Keratinocyte (primary cell): Measurements from ENCODE around the gene MYO1E. TPM values are rescaled to one million over a fixed set of nuclear protein-coding genes. Genes with fewer than 3 reads are reported as not detected.
"Not testable (repeated sequence)": the region's sequence is repeated elsewhere in the genome, so short reads cannot be mapped to it uniquely, and the experiment has no call there.

Experiments used
- DNase-seq: peaks from one replicate; pipeline ENCODE4 v3.0.0-alpha.2; 2011; ENCODE audit warnings: low read depth, missing footprints, low spot score
- FAIRE-seq: peaks from 2 replicates; lab custom pipeline; 2011; peaks lifted over from hg19 to GRCh38; lab: Jason Lieb, UNC
- H2AFZ ChIP-seq: 2 replicates; pipeline ENCODE4 v1.6.0; 2012; ENCODE audit warnings: low read length, control low read depth, inconsistent platforms; ENCODE audit not compliant: control insufficient read depth
- H3K27ac ChIP-seq: 2 replicates; pipeline ENCODE4 v1.5.1; 2011; ENCODE audit warnings: low read length; ENCODE audit not compliant: control insufficient read depth, insufficient read depth
- H3K27me3 ChIP-seq: 3 replicates; pipeline ENCODE4 v1.6.0; 2011; ENCODE audit warnings: low read length; ENCODE audit not compliant: control insufficient read depth, insufficient read depth; ENCODE audit errors: extremely low read depth
- H3K36me3 ChIP-seq, 2 experiments: 2 replicates in 1 of 2; 3 replicates in 1 of 2; pipeline ENCODE4 v1.5.1; 2011; ENCODE audit warnings: low read length in 2 of 2, mild to moderate bottlenecking in 1 of 2; ENCODE audit not compliant: control insufficient read depth in 2 of 2, insufficient read depth in 2 of 2; ENCODE audit errors: extremely low read depth in 1 of 2
- H3K4me1 ChIP-seq: 3 replicates; pipeline ENCODE4 v1.5.1; 2011; ENCODE audit warnings: low read length; ENCODE audit not compliant: control insufficient read depth, insufficient read depth; ENCODE audit errors: extremely low read depth
- H3K4me2 ChIP-seq: 3 replicates; pipeline ENCODE4 v1.6.0; 2011; ENCODE audit warnings: low read depth, low read length; ENCODE audit not compliant: control insufficient read depth, insufficient read depth; ENCODE audit errors: extremely low read depth
- H3K4me3 ChIP-seq, 3 experiments: fragments of 200-600 bp in 1 of 3; sonication (generic) in 1 of 3; 2 replicates in 2 of 3; 3 replicates in 1 of 3; pipeline ENCODE4 v1.5.1; 2011 to 2016; ENCODE audit warnings: low read length in 3 of 3, mild to moderate bottlenecking in 3 of 3, control low read depth in 2 of 3, inconsistent platforms in 1 of 3, low read depth in 1 of 3, mixed read lengths in 1 of 3, mixed run types in 1 of 3, moderate library complexity in 1 of 3; ENCODE audit not compliant: control insufficient read depth in 2 of 3, insufficient read depth in 2 of 3; ENCODE audit errors: extremely low read depth in 1 of 3
- H3K79me2 ChIP-seq: 2 replicates; pipeline ENCODE4 v1.6.0; 2012; ENCODE audit warnings: low read length; ENCODE audit not compliant: control insufficient read depth, insufficient read depth
- H3K9ac ChIP-seq: 3 replicates; pipeline ENCODE4 v1.6.0; 2011; ENCODE audit warnings: low read length; ENCODE audit not compliant: control insufficient read depth, insufficient read depth; ENCODE audit errors: extremely low read depth
- H3K9me1 ChIP-seq: 3 replicates; pipeline ENCODE4 v1.6.0; 2011; ENCODE audit warnings: low read length; ENCODE audit not compliant: control insufficient read depth, insufficient read depth; ENCODE audit errors: extremely low read depth
- H3K9me3 ChIP-seq: 2 replicates; pipeline ENCODE4 v1.5.1; 2012; ENCODE audit warnings: low read depth, low read length; ENCODE audit not compliant: control insufficient read depth
- H4K20me1 ChIP-seq: 3 replicates; pipeline ENCODE4 v1.6.0; 2011; ENCODE audit warnings: low read length; ENCODE audit not compliant: control insufficient read depth, insufficient read depth; ENCODE audit errors: extremely low read depth
- EZH2 ChIP-seq: IDR thresholded peaks from one replicate; pipeline ENCODE4 v1.6.1; 2012; ENCODE audit warnings: inconsistent platforms, mild to moderate bottlenecking, low read length, moderate library complexity
- dilution Hi-C: fragments of 300-500 bp; cut with MboI; formaldehyde crosslinking; loops from one replicate; pipeline ENCODE4 v1.7.0; 2020; ENCODE audit warnings: low sequenced_read_pairs; ENCODE audit not compliant: extremely low pct_ligation_motif_present
- polyA plus RNA-seq, 5 experiments: library from polyadenylated mRNA; depleted of rRNA in 3 of 5; stranded (reverse) in 3 of 5; stranded (forward) in 1 of 5; unstranded in 1 of 5; fragments of >200 nt; gene quantifications; 1 replicate in 1 of 5; 2 replicates in 3 of 5; 3 replicates in 1 of 5; pipeline versions ENCODE4 v1.2.1 to v1.2.3, GENCODE V29; 2011 to 2012; ENCODE audit warnings: missing spikeins in 2 of 5, low read depth in 1 of 5, low replicate concordance in 1 of 5
- TF ChIP-seq, protein P1 (sequence below), 3 experiments: IDR thresholded peaks in 1 of 3; conservative IDR thresholded peaks in 1 of 3; optimal IDR thresholded peaks in 1 of 3; 2 replicates in 2 of 3; 3 replicates in 1 of 3; pipeline versions ENCODE3 to v1.5.1; 2011; ENCODE audit warnings: low read length in 3 of 3, mild to moderate bottlenecking in 3 of 3, moderate library complexity in 2 of 3, control low read depth in 1 of 3, inconsistent platforms in 1 of 3; ENCODE audit not compliant: insufficient read depth in 2 of 3; ENCODE audit errors: extremely low read depth in 1 of 3

MYO1E gene
- polyA plus RNA-seq, 1 donor (not counting 4 experiments of a cell fraction or from before 2014, with no cell fraction given), result 213 TPM

DNA sequence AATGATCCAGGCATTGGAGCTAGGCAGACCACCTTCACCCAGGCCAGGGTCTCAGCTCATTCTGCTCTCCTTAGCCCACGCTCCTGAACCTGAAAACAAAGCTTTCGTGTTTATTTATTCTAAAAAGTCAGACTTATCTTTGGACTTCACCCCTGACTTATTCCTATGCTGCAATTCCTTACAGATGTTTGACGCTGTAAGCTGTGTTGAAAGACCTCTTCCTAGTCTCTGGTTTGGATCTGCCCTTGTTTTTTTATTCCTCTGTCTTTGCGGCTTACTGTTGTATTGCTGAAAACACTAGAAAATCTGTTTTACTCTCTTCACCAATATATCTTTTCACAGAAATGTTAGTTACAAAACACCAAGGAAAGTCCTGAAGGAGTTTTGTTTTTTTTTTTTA is 206.5 kb downstream of the MYO1E start:
- dilution Hi-C loops, result no loop called here
- H3K4me3 ChIP-seq, result peak overlapping the region in 2 of 3 experiments; percentile 15 to 26
- peaks cover 3% of the 10 kb centered on the region for H3K9me1 ChIP-seq
- no peaks in the 10 kb centered on the region for H3K27me3 ChIP-seq
- peak overlapping the region; percentile 71 for H3K4me2 ChIP-seq
- H3K79me2 ChIP-seq, result no peaks in the 10 kb centered on the region
- H3K9me3 ChIP-seq, result no peaks in the 10 kb centered on the region
- peaks cover 15 to 51% of the 10 kb centered on the region in 2 experiments for H3K36me3 ChIP-seq
- peak; percentile 9 for FAIRE-seq
- TF ChIP-seq EZH2, result no peak
- TF ChIP-seq, protein P1, sequence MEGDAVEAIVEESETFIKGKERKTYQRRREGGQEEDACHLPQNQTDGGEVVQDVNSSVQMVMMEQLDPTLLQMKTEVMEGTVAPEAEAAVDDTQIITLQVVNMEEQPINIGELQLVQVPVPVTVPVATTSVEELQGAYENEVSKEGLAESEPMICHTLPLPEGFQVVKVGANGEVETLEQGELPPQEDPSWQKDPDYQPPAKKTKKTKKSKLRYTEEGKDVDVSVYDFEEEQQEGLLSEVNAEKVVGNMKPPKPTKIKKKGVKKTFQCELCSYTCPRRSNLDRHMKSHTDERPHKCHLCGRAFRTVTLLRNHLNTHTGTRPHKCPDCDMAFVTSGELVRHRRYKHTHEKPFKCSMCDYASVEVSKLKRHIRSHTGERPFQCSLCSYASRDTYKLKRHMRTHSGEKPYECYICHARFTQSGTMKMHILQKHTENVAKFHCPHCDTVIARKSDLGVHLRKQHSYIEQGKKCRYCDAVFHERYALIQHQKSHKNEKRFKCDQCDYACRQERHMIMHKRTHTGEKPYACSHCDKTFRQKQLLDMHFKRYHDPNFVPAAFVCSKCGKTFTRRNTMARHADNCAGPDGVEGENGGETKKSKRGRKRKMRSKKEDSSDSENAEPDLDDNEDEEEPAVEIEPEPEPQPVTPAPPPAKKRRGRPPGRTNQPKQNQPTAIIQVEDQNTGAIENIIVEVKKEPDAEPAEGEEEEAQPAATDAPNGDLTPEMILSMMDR (optimal IDR thresholded peaks at IDR 0.05 in 1 of 3, IDR thresholded peaks at IDR 0.05 in 1 of 3, conservative IDR thresholded peaks at IDR 0.05 in 1 of 3; ENCODE audit: extremely low read depth in 1 of 3, insufficient read depth in 2 of 3, low read length in 3 of 3), result no peak
- H3K9ac ChIP-seq, result peak overlapping the region; percentile 45
- H3K27ac ChIP-seq, result peak overlapping the region; percentile 86
- peaks cover 64% of the 10 kb centered on the region for H3K4me1 ChIP-seq
- no peak overlapping the region for H2AFZ ChIP-seq
- DNase-seq, result no peak
- H4K20me1 ChIP-seq, result no peaks in the 10 kb centered on the region

DNA sequence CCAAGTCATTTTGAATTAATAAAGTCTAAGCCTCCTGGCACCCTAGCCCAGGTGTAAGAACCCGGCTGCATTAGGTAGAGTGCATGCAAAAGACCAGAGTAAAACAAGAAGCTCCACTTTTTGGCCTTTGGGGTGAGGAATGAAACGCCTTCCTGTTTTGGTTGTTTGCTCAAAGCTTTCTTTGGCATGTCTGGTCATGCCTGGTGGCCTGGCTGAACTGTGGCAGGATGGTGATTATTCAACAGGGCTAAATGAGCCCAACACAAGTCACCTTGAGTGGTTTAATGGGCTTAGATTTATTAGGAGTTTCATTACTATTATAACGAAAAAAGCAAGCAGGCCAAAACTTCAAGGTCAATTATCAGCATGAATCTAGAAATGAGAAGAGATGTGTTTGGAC is 206.9 kb downstream of the MYO1E start:
- Histone ChIP-seq H3K36me3 (peaks cover 19 to 51% of the 10 kb centered on the region in 2 experiments), H3K27me3 (no peaks in the 10 kb centered on the region), H3K4me2 (peak overlapping the region; percentile 71), H3K9ac (peak overlapping the region; percentile 45), H3K79me2 (no peaks in the 10 kb centered on the region), H3K4me3 (peak overlapping the region in 2 of 3 experiments; percentile 15 to 26), H2AFZ (no peak overlapping the region), H3K4me1 (peaks cover 60% of the 10 kb centered on the region), H3K27ac (peak overlapping the region; percentile 86), H3K9me3 (no peaks in the 10 kb centered on the region), H4K20me1 (no peaks in the 10 kb centered on the region), H3K9me1 (peaks cover 3% of the 10 kb centered on the region)
- DNase-seq, result peak; percentile 38
- dilution Hi-C loops, result no loop called here
- TF ChIP-seq, protein P1 (optimal IDR thresholded peaks at IDR 0.05 in 1 of 3, IDR thresholded peaks at IDR 0.05 in 1 of 3, conservative IDR thresholded peaks at IDR 0.05 in 1 of 3; ENCODE audit: extremely low read depth in 1 of 3, insufficient read depth in 2 of 3, low read length in 3 of 3), result no peak
- no peak for TF ChIP-seq EZH2
- FAIRE-seq, result peak; percentile 65

DNA sequence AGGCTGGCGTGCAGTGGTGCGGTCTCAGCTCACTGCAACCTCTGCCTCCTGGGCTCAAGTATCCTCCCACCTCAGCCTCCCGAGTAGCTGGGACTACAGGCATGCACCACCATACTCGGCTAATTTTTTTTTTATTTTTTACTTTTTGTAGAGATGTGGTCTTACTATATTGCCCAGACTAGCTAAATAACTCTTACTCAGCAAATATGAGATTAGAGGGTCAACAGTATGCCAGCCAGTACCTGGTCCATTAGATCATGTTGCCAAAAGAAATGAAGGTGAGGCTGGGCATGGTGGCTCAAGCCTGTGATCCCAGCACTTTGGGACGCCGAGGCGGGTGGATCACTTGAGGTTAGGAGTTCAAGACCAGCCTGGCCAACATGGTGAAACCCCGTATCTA is 210.6 kb downstream of the MYO1E start:
- dilution Hi-C loops, FAIRE-seq, H4K20me1 ChIP-seq: not testable (repeated sequence)

More for the DNA sequence above, 210.6 kb downstream of the MYO1E start:
- peaks cover 40 to 50% of the 10 kb centered on the region in 2 experiments for H3K36me3 ChIP-seq
- not testable (repeated sequence) for H3K9me3 ChIP-seq, H3K4me2 ChIP-seq, H3K4me3 ChIP-seq, H3K9ac ChIP-seq, H2AFZ ChIP-seq, H3K79me2 ChIP-seq, DNase-seq, H3K27me3 ChIP-seq, H3K9me1 ChIP-seq, H3K27ac ChIP-seq
- H3K4me1 ChIP-seq, result peaks cover 31% of the 10 kb centered on the region
